AML-193 (cell line): Measurements from ENCODE around the gene AQP5.
A peak's percentile ranks its signal among the peaks of the same experiment; 100 is the strongest.

Experiments
- DNase-seq, 2 experiments: peaks; one replicate each; lab custom pipeline; 2025; lab: John Stamatoyannopoulos, UW

The AQP5 gene

DNA sequence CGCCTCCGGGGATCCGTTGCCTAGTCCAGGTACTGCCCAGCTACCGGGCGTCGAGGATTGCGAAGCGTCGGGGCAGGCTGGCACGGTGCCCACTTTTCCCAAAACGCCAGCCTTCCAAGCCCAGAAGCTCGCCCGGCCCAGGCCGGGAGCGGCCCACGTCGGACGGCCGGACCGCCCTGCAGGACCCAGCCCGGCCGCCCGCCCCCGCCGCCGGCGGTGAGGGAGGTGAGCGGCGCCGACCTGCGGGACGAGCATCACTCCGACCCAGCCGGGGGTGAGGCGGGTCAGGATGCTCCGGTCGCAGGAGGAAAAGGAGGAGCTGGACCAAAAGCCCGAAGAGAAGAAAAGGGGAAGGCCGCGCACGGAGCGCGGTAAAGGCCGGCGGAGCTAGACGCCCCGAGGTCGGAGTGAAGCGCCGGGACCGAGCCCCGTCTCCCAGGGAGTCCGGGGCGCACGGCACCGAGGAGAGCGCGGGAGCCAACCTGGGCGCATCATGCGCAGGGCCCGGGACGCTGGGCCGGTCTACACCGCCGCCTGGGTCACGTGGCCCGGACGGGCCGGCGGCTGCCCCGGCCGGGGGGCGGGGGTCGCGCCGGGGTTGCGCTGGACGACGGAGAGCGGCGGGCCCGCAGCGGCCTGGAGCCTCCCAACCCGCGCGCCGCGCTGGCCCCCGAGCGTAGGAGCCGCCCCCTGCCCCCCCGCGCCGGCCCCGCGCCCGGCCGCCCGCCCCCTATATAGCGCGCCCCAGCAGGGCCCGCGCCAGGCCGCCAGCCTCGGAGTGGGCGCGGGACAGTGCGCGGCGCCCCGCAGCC, at the start of gene AQP5:
Gene AQP5, plus strand, starts transcription at position 762 of the 812 bp plus-strand sequence. CDS start 146 bp downstream, outside the sequence.
- no peak for DNase-seq

DNA sequence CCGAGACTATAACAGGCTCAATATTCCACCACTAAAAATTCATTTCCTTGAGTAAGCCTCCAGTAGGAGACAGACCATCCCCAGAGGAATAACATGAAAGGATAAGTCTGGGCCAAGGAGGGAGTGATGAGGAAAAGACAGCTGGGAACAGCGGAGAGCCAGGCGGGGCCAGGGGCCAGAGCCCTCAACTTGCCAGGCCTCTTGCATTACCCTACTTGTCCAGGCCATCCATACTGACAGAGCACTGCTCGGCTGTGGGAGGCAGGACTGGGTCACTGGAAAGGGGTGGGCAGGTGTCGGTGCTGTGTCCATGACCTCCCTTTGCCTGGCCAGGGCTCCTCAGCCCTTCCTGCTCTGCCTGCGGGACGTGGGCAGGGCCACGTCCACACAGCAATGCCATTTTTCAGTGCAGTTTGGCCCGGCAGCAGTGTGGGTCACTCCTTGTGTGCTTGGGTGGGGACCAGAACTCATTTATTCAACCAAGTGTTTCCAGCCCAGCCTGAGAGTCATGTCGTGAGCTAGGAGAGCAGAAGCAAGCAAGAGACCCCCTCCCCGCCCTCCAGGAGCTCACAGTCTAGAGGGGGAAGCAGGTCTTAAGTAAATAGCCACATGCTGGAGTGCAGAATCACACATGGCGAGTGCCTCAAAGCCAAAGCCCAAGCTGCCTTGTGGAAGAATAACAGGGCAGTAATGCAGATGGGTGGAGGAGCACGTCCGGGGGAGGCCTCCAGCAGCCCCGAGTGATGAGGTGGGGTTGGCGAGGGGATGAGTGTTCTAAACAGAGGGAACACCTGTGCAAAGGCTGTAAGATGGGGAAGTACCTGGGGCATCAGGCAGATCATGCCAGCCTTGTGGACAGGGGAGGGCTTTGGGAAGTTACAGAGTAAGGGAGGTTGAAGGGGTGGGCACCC, 49.1 kb upstream of the AQP5 start:
- DNase-seq: no peak

DNA sequence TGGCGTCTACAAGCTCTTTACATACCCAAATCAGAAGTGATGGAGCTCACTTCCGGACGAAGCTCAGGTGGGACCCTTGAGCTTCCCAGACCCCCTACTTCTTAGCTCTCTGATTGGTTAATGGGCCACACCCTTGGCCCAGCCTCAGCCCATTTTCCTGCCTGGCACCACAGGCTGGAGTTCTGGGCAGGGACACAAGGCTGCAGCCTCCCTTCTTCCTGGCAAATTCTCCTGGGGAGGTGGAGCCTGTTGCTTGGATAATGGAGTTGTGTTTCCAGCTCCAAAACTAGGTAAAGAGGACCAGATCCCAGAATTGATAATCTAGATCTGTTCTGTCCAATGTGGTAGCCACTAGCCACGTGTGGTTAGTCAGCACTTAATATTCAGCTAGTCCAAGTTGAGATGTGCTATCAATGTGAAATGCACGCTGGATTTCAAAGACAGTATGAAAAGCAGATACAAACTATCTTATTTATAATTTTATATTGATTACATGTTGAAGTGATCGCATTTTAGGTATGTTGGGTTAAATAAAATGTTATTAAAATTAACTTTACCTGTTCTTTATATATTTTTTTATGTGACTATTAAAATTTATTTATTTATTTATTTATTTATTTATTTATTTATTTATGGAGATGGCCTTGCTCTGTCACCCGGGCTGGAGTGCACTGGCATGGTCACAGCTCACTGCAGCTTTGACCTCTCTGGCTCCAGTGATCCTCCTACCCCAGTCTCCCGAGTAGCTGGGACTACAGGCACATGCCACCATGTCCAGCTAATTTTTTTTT, 45.3 kb upstream of the AQP5 start:
- no peak for DNase-seq

DNA sequence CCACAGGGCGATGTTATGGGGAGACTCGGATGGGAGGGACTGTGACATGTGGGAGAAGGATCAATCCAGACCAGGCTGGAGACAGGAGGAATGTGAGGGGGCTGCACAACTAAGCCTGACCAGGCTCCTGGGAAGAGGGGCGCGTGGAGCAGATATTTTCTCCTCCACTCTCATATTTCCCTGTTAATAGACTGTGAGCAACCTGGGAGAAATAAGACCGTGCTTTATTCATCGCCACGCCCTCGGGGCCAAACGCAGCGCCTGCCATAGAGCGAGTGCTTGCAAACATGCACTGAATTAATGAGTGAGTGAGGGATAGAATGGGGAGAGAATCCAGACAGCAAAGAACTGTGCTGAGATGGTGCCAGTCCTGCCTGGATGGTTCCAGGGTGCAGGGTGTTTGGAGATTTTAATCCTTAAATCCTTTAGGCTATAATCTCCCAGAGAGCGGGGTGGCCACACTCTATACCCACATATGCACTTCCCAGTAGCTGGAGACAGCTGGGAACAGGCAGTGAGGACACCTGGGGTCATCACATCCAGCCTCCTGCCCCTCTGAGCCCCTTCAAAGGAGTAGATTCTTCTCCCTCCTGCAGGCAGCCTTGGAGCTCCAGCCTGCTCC, 44.4 kb upstream of the AQP5 start:
- DNase-seq: no peak

DNA sequence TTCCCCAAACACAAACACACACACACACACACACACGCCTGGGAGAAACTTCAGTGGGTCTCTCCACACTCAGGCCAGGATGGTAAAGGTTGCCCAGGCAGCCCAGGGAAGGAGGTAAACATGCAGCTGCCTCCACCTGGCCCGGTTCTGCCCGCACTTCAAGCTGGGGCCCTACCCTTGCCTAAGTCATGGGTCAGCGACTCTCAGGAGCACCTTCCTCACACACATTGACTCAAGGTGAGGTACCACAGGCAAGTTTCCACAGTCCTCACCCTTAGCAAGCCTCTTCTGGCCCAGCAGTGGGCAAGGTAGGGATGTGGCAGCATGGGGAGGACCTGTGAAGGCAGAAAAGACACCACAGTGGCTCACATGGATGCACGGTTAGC, 43.9 kb upstream of the AQP5 start:
- no peak for DNase-seq

DNA sequence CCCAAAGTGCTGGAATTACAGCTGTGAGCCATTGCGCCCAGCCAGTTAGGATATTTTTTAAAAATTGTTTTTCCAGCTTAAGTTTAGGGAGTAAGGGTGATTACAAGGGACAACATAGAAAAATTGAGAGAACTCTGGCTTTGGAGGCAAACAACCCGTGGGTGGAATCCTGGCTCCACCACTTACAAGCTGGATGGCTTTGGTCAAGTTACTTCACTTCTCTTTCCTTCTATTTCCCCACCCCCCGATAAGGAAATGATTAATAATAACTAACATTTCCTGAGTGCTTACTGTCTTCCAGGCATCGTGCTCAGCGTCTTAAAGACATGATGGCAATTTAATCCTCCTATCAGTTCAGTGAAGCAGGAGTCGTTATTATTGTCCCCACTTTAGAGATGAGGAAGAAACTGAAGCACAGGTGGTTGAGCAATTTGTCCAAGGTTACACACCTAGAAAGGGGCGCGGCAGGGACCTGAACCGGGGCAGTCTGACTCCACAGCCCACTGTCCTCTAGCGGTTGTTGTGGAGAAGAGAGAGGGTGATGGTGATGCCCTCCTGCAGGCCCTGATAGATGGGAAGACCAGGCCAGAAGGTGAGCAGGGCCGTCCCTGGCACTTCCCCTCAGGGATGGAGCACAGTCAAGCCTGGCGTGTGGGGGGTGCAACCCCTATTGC, 41.3 kb upstream of the AQP5 start:
- DNase-seq: peak; percentile 25 to 47

DNA sequence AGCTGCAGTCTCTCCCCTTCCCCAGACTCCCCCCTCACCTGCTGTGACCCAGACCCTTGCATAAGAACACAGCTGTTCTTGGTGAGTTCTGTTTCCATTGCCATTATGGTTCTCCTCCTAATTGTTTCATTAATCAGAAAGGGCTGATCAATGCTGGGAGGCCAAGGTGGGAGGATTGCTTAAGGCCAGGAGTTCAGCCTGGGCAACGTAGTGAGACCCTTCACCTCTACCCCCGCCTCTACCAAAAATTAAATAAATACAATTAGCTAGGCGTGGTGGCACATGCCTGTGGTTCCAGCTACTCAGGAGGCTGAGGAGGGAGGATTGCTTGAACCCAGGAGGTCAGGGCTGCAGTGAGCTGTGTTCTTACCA, 40.8 kb upstream of the AQP5 start:
- DNase-seq: no peak

DNA sequence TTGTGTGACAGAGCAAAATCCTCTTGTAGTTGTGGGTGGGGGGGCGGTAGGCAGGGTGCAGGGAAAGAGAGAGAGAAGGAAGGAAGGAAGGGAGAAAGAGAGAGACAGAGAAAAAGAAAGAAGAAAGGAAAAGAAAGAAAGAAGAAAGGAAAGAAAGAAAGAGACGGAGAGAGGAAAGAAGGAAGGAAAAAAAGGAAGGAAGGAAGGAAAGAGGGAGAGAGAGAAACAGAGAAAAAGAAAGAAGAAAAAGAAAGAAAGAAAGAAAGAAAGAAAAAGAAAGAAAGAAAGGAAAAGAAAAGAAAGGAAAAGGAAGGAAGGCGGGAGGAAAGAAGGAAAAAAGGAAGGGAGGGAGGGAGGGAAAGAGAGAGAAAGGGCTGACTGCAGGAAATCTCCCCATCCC, 40.4 kb upstream of the AQP5 start:
- DNase-seq: no peak

DNA sequence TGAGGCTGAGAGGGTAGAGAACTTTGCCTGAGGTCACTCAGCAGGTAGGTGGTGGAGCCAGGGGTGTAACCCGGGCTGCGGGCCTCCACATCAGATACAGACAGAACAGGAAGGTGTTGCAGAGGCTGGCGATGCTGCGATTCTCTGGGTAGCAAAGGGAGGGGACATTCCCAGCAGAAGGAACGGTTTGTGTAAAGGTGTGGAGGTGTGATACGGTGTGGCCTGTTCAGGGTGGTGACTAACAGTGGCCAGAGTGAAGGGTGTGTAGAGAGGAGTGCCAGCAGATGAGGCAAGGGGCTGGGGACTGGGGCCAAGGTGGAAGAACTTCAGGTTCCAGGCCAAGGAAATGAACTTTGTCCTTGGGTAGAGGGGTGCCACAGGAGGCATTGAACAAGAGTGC, 39.7 kb upstream of the AQP5 start:
- no peak for DNase-seq

DNA sequence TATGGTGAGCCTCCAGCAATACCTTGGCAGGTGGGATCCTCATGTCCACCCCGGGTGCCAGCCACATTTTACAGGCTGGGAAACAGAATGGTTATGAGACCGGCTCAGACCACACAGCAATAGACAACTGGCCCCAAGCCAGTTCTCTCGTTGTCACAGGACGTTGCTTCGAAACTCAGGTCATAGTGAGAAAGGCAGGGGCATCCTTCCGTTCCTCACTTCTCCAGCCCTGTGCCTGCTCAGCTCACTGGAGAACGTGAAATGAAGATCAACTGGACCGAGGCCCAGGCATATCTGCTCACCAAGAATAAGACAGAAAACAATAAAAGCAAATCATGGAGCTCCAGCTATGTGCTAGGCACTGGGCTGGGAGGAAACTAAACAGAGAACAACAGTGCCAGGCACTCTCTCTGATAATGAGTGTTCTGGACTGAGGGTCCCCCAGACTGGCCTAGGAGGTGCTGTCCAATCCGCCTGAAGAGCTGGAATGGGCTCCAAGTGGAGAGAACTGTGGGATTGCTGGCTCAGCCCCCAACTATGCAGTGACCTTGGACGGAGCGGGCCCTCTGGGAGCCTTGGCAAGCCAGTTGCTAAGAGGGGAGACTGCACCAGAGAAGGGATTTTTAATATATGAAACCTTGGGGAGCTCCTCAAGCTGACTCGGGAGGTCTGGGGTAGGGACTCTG, 39.2 kb upstream of the AQP5 start:
- no peak for DNase-seq

DNA sequence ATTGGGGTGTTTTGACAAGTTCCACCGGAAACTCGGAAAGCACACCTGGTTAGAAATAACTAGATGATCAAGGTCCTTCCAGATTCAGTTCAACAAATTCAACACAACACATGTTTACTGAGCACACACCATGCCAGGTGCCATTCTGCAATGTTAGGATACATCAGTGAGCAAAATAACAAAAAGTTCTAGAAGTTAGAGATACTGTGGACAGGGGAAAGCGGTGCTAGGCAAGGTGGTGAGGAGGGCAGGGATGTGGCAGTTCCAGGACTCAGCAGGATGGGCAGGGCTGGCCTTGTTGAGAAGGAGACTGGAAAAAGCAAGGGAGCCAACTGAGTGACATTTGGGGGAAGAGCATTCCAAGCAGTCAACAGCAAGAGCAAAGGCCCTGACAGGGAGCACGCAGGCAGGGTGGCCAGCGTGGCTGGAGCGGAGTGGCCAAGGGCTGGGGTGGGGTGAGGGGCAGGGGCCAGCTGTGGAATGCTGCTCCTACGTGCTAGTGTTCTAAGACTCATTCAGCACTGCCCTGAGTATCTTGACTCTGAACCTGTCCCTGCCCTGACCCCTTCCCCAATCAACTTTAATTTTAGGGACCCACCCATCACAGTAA, 38.5 kb upstream of the AQP5 start:
- no peak for DNase-seq

DNA sequence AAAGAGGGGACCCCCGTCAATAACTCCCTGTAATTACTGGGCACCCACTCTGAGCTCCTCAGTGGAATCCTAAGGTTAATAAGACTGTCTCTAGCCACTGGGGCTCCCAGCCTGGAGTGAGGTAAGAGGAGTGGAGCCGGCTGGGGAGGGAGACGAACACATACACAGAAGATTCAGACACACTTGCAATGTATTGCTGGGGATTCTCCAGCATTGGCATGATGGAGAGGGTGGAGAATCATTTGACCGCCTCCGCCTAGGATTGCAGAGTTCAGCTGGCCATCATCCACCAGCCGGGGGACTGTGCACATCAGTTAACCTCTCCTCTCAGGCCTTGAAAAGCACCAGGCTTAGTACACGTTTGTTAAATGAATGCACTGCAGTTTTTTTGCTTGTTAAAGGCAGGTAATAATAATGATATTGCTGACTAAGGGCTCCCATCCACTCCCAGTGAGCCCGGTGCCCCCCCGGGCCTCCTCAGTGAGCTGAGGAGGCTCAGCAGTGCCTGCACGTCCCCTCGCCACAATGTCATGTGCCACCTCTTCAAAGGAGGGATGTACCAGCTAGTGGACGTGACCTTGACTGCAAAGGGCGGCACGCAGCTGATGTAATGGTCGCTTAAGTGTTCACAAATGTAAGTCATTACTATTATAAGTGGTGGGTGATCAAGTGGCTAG, 37.7 kb upstream of the AQP5 start:
- DNase-seq: no peak

DNA sequence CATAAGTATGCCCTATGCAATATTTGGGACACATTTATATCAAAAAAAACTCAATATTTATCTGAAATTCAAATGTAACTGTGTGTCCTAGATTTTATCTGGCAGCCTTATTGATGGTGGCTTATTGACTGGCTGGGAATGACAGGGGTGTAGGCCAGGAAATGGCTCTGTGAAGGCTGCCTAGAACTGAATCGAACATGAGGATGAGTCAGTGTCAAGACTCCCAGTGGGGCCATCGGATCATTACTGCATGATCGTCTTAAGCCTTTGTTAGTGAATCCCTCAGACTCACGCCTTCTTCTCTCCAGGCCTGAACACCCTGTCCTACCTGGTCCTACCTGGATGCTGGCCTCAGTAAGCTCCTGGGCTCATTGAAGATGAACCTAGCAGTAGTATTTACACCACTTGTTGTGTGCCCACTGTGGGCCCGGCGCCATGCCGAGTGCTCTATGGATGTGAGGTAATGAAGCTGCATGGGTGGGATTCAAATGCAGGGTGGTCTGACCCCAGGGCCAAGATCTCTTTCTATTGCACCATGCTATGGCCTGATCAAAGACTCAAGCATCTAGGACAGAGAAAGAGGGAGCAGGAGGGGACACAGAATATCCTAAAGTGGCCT, 36.9 kb upstream of the AQP5 start:
- no peak for DNase-seq

DNA sequence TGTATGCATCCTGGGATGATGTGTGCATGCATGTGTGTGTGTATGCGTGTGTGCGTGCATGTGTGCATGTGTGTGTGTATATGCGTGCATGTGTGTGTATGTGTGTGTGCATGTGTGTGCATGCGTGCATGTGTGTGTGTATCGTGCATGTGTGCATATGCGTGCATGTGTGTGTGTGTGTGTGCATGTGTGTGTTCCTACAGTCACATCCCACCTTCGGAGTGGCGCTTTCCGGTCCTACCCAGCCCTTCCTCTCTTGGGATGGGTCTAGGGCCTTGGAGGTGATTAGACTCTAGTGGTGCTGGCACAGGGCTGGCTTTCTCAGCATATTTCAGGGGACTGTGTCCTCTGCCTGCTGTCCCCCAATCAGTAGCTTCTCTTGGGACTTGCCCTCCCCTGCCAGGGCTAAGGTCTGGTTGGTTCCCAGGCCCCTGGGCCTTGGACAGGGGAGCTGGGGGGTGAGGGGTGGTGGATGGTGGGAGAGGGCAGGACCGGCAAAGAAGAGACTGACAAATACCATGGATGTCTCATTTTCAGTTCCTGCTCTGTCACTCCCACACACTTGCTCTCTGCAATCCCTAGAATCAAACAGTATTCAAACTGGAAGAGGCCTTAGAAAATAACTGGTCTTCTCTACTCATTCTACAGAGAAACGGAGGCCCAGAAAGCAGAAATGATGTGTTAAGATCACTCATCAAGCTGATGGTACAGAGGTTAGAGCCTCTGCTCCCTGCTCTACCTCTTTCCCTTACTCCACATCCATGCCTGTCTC, 36.1 kb upstream of the AQP5 start:
- DNase-seq: no peak

DNA sequence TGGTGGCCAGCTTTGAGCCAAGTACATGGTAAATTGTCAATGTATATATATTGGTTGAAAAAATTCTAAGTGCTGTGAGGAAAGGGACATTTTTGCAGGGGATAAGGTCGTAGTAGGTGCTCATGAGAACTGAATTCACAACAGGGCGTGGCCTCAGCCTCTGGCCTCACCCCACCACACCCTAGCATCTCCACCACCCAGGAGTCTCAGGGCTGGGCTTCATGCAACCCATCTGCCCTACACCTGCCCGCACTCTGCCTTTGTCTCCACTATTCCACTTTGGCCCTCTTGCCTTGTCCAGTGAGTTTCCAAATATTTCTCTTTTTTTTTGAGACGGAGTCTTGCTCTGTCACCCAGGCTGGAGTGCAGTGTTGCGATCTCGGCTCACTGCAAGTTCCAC, 33.2 kb upstream of the AQP5 start:
- DNase-seq: no peak

DNA sequence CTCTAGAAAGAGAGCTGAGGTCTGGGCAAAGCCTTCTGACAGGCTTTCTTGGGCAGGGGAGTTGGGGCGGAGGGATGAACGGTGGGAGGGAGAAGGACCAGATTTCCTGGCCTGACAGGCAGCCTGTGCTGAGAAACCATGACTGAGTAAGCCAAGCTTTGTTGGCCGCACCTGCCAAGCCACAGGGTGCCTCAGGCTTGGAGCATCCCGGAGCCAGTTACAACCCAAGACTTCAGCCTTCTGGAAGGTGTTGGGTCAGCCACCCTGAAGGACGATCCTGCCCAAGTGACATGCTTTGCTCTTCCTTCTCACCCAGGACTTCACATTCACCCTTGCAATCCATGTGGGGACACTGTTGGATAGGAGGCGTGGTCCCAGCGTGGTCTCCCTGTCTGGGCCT, 32.1 kb upstream of the AQP5 start:
- DNase-seq: no peak

DNA sequence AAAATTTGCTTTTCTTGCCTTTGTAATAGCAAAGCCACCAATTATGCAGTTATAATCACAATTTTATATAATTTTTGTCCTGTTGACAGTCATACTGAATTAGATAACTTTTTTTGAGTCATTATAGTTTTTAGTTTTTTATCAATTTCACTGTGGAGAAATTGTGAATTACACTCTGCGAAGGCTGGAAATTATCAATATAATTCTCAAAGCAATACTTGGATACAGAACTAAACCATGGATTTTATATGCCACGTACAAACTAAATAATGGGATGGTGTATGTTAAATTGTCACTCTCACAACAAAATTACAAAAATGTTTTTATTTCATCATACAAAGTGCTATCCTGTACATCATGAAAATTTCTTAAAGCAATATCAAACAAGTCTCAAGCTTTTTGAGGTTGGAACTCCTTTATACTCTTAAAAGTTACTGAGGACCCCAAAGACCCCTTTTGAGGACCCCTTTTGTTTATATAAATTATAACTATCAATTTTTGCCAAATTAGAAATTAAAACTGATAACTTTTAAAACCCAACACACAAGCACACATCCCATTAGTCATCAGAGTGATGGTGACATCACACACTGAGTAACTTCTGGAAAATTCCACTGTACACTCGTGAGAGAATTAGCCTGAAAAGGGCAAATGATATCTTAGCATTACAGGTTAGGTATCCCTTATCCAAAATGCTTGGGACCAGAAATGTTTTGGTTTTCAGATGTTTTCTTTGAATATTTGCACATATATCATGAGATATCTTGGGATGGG, 31.0 kb upstream of the AQP5 start:
- DNase-seq: no peak

DNA sequence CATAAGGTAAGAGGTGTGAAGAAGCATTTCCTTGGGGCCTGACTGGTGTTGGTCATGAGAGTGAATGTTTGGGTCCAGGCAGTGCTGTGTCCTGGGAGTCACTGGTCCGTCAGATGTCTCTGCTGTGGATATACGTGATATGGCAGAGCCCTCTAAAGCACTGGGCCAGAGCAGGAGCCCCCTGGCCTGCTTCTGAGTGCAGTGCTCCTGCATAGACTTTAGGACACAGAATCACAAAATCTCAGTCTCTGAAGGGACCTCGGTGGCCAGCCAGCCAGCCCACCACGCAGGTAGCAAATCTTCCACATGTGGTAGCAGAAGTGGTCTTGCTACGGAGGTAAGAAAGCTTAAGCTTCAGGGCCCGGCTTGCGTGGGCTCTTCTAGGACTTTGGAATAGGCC, 29.6 kb upstream of the AQP5 start:
- no peak for DNase-seq
